Upper lobe of left lung (tissue), 4 donors: ENCODE data around the gene HLA-C.

Source experiments
- EP300 ChIP-seq, 4 donors: sonication (generic); formaldehyde crosslinking; IDR thresholded peaks; one replicate each; pipeline ENCODE4 v1.5.1; 2017; ENCODE audit warnings: antibody characterized with exemption in 4 of 4, control low read depth in 2 of 4
- POLR2A ChIP-seq, 4 donors: fragments of 450-650 bp; IDR thresholded peaks; one replicate each; pipeline ENCODE4 v1.5.1; 2016 to 2017; ENCODE audit warnings: antibody characterized with exemption in 4 of 4, mild to moderate bottlenecking in 2 of 4
- POLR2AphosphoS5 ChIP-seq, 2 donors: sonication (generic); formaldehyde crosslinking; IDR thresholded peaks; one replicate each; pipeline ENCODE4 v1.5.1; 2017; ENCODE audit warnings: antibody characterized with exemption in 2 of 2
- TF ChIP-seq, protein P1 (sequence below), 6 experiments: fragments of 450-650 bp in 4 of 6; fragments of 200-600 bp in 2 of 6; sonication (generic) in 2 of 6; IDR thresholded peaks; one replicate each; pipeline ENCODE4 v1.5.1; 2016 to 2019; ENCODE audit warnings: antibody characterized with exemption in 6 of 6

- TF ChIP-seq, protein P1, sequence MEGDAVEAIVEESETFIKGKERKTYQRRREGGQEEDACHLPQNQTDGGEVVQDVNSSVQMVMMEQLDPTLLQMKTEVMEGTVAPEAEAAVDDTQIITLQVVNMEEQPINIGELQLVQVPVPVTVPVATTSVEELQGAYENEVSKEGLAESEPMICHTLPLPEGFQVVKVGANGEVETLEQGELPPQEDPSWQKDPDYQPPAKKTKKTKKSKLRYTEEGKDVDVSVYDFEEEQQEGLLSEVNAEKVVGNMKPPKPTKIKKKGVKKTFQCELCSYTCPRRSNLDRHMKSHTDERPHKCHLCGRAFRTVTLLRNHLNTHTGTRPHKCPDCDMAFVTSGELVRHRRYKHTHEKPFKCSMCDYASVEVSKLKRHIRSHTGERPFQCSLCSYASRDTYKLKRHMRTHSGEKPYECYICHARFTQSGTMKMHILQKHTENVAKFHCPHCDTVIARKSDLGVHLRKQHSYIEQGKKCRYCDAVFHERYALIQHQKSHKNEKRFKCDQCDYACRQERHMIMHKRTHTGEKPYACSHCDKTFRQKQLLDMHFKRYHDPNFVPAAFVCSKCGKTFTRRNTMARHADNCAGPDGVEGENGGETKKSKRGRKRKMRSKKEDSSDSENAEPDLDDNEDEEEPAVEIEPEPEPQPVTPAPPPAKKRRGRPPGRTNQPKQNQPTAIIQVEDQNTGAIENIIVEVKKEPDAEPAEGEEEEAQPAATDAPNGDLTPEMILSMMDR (IDR thresholded peaks at IDR 0.05): no peak
- TF ChIP-seq EP300 (IDR thresholded peaks at IDR 0.05) (no peak), POLR2A (IDR thresholded peaks at IDR 0.05) (no peak), POLR2AphosphoS5 (IDR thresholded peaks at IDR 0.05) (no peak)
Measured at GRCh38 chr6:31285486-31285885, 13.6 kb upstream of the HLA-C start.
